LNCaP clone FGC (cell line): Measurements from ENCODE around the gene PHACTR2.

ENCODE experiments used
- DNase-seq: peaks from one replicate; pipeline ENCODE4 v3.0.0-alpha.2; 2011; ENCODE audit warnings: low read depth
- H3K4me3 ChIP-seq: 2 replicates; pipeline ENCODE4 v1.5.1; 2011; ENCODE audit warnings: mild to moderate bottlenecking, low read depth, low read length, control low read depth
- CTCF ChIP-seq: IDR thresholded peaks from 2 replicates; pipeline ENCODE4 v1.5.1; 2012; ENCODE audit warnings: mild to moderate bottlenecking; ENCODE audit not compliant: control insufficient read depth, insufficient read depth; ENCODE audit errors: extremely low read depth

Gene PHACTR2

GRCh38 chr6:143699430-143699825, 21.7 kb downstream of the PHACTR2 start:
- no peak for TF ChIP-seq CTCF
- no peak overlapping the region for H3K4me3 ChIP-seq
- no peak for DNase-seq

- DNase-seq: no peak
- TF ChIP-seq CTCF: no peak
- no peak overlapping the region for H3K4me3 ChIP-seq
Measured at GRCh38 chr6:143700684-143701348, 23.1 kb downstream of the PHACTR2 start.

- TF ChIP-seq CTCF: no peak
- no peak for DNase-seq
Measured at GRCh38 chr6:143701349-143702234, 23.8 kb downstream of the PHACTR2 start.

GRCh38 chr6:143705569-143705968, 27.8 kb downstream of the PHACTR2 start:
- no peak overlapping the region for H3K4me3 ChIP-seq
- DNase-seq: no peak
- no peak for TF ChIP-seq CTCF

More at GRCh38 chr6:143701349-143702234, 23.8 kb downstream of the PHACTR2 start:
- H3K4me3 ChIP-seq: no peak overlapping the region

GRCh38 chr6:143707697-143708096, 29.9 kb downstream of the PHACTR2 start:
- TF ChIP-seq CTCF: no peak
- no peak overlapping the region for H3K4me3 ChIP-seq
- no peak for DNase-seq

- DNase-seq: no peak
- H3K4me3 ChIP-seq: no peak overlapping the region
- no peak for TF ChIP-seq CTCF
Measured at GRCh38 chr6:143708889-143709288, 31.1 kb downstream of the PHACTR2 start.
